Left ventricle myocardium inferior (tissue), 1 donor: ENCODE measurements around the gene GAD2. TPM values are rescaled to one million over a fixed set of nuclear protein-coding genes. Genes with fewer than 3 reads are reported as not detected.

Experiments
- DNase-seq: peaks from one replicate; pipeline ENCODE4 v3.0.0-alpha.2; 2020
- H3K27ac ChIP-seq: fragments of 200-600 bp; replicated peaks from 2 replicates; pipeline ENCODE4 v1.8.0; 2021
- H3K27me3 ChIP-seq: fragments of 200-600 bp; 2 replicates; pipeline ENCODE4 v1.8.0; 2021; ENCODE audit warnings: low read depth
- H3K36me3 ChIP-seq: fragments of 200-600 bp; 2 replicates; pipeline ENCODE4 v1.8.0; 2021
- H3K4me1 ChIP-seq: fragments of 200-600 bp; 2 replicates; pipeline ENCODE4 v1.8.0; 2021
- H3K4me3 ChIP-seq: fragments of 200-600 bp; 2 replicates; pipeline ENCODE4 v1.8.0; 2021; ENCODE audit warnings: mild to moderate bottlenecking, moderate library complexity
- H3K9me3 ChIP-seq: fragments of 200-600 bp; replicated peaks from 2 replicates; pipeline ENCODE4 v1.8.0; 2021
- intact Hi-C: fragments of 100-400 bp; cut with micrococcal nuclease; formaldehyde crosslinking; loops from one replicate; pipeline ENCODE4 v1.11.0; 2022
- total RNA-seq: library from RNA; stranded (reverse); fragmentation: NEBNext Ultra II Directional; extraction: Animal tissue kit (Norgen Biotek cat#: 25700); gene quantifications from one replicate; pipeline ENCODE4 v1.2.1, GENCODE V29; 2021
- TF ChIP-seq, protein P1 (sequence below): fragments of 200-600 bp; IDR thresholded peaks from 2 replicates; pipeline ENCODE4 v1.8.0; 2021; ENCODE audit warnings: antibody characterized with exemption, mild to moderate bottlenecking, borderline replicate concordance
- donor health status: DM: no; HTN: yes; CAD: no; lungs with severe emphysema.

The GAD2 gene
- total RNA-seq, 1 donor from 2014 or later, result not detected

- H3K4me3 ChIP-seq, result no peak overlapping the region
- intact Hi-C loops, result no loop called here
- H3K36me3 ChIP-seq, result no peaks in the 10 kb centered on the region
- no peak overlapping the region for H3K27ac ChIP-seq
- H3K4me1 ChIP-seq, result no peaks in the 10 kb centered on the region
- DNase-seq, result no peak
- H3K27me3 ChIP-seq, result no peaks in the 10 kb centered on the region
- TF ChIP-seq, protein P1, sequence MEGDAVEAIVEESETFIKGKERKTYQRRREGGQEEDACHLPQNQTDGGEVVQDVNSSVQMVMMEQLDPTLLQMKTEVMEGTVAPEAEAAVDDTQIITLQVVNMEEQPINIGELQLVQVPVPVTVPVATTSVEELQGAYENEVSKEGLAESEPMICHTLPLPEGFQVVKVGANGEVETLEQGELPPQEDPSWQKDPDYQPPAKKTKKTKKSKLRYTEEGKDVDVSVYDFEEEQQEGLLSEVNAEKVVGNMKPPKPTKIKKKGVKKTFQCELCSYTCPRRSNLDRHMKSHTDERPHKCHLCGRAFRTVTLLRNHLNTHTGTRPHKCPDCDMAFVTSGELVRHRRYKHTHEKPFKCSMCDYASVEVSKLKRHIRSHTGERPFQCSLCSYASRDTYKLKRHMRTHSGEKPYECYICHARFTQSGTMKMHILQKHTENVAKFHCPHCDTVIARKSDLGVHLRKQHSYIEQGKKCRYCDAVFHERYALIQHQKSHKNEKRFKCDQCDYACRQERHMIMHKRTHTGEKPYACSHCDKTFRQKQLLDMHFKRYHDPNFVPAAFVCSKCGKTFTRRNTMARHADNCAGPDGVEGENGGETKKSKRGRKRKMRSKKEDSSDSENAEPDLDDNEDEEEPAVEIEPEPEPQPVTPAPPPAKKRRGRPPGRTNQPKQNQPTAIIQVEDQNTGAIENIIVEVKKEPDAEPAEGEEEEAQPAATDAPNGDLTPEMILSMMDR, result no peak
- H3K9me3 ChIP-seq, result no peaks in the 10 kb centered on the region
These were observed 26.3 kb downstream of the GAD2 start for GRCh38 chr10:26242706-26243350.

DNA sequence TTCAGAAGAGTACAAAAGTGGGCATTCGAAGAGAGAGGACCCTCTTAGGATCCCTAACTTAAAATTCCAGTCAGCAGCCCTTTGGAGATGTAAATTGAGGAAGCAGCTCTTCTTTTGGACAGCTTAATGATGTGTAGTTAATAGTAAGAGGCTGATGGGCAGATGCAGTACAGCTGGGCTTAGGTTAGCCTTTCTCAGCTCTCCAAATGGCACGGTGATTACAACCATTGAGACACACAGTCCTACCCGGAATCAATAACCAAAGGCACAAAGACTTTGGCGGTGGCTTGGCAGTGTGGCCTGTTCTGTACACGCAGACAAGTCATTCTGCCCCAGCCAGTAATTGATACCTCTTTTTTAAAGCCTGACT, 26.8 kb downstream of the GAD2 start:
- Histone ChIP-seq H3K4me1 (no peaks in the 10 kb centered on the region), H3K36me3 (no peaks in the 10 kb centered on the region), H3K27ac (no peak overlapping the region), H3K4me3 (no peak overlapping the region), H3K27me3 (no peaks in the 10 kb centered on the region), H3K9me3 (no peaks in the 10 kb centered on the region)
- no peak for DNase-seq
- intact Hi-C loops, result no loop called here
- TF ChIP-seq, protein P1, result no peak

DNA sequence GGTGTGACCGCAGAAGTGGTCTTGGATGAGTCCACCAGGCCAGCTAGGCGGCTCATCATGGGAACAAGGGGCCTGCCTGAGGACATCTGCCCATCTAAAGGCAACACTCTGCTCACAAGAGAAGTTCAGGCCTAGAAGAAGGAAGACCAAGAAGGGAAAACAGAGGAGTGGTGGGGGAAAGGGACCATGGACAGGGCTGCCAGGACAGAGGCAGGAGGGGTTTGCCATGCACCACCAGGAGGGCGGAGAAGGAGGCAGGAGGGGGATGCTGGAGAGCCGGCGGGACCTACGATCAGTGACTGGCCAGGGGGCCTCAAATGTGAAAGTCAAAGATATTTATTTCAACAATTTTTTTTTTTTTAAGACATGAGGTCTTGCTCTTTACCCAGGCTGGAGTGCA, 33.1 kb downstream of the GAD2 start:
- Histone ChIP-seq H3K4me1 (no peaks in the 10 kb centered on the region), H3K4me3 (no peak overlapping the region), H3K27me3 (peaks cover 20% of the 10 kb centered on the region), H3K36me3 (no peaks in the 10 kb centered on the region), H3K27ac (no peak overlapping the region), H3K9me3 (no peaks in the 10 kb centered on the region)
- intact Hi-C loops, result no loop called here
- no peak for DNase-seq
- TF ChIP-seq, protein P1, result no peak

- TF ChIP-seq, protein P1, result no peak
- no peak overlapping the region for H3K27ac ChIP-seq
- intact Hi-C loops, result no loop called here
- no peaks in the 10 kb centered on the region for H3K9me3 ChIP-seq
- peaks cover 20% of the 10 kb centered on the region for H3K27me3 ChIP-seq
- H3K36me3 ChIP-seq, result no peaks in the 10 kb centered on the region
- H3K4me1 ChIP-seq, result no peaks in the 10 kb centered on the region
- no peak for DNase-seq
- no peak overlapping the region for H3K4me3 ChIP-seq
These were observed 35.4 kb downstream of the GAD2 start for GRCh38 chr10:26251925-26252324.

- TF ChIP-seq, protein P1, result no peak
- peaks cover 28% of the 10 kb centered on the region for H3K27me3 ChIP-seq
- intact Hi-C loops, result no loop called here
- DNase-seq, result no peak
- H3K36me3 ChIP-seq, result no peaks in the 10 kb centered on the region
- H3K9me3 ChIP-seq, result no peaks in the 10 kb centered on the region
- no peak overlapping the region for H3K27ac ChIP-seq
- H3K4me3 ChIP-seq, result no peak overlapping the region
- H3K4me1 ChIP-seq, result no peaks in the 10 kb centered on the region
These were observed 38.0 kb downstream of the GAD2 start for GRCh38 chr10:26254616-26255015.
